Measurements from ENCODE around the gene METTL4.

The METTL4 gene

DNA sequence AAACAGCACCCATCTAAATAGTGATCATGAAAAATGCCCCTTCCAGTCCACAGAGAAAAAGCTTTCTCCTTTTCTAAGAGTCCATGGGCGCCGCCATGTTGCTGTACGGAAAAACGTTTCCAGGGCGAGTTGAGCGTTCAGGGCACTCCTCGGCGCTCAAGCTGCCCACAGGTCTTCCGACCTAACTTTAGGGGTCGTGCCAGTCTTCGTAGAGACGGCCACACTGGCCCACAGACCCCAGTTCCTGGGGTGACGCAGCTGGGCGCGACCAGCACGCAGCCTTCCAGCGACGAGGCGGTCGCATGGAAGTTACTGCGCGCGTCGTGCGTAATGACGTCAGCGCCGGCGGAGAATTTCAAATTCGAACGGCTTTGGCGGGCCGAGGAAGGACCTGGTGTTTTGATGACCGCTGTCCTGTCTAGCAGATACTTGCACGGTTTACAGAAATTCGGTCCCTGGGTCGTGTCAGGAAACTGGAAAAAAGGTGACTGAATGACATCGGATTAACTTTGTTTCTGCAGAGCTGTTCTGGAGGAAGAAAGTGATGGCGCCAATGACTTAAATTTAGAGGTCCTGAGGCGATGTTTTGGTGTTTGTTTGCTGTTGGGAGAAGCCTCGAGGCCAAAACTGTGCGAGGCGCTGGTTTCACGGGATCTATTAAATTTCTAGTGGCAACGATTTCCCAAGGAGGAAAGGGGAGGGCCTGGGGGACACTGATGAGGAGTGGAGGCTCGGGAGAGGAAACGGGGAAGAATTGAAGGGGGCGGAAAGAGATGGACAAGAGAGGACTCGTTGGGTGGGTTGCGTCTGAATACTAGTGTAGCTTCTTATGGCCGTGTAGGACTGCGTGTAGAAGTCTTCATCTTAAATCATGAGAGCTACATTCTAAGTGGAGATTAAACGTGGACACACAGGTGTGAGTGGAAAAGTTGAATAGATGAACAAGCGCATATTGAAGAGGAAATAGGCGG, at the start of gene METTL4, which contains the start of gene NDC80:
METTL4 (minus strand) TSS at position 306 of the 971 bp plus-strand sequence. CDS start 4,289 bp downstream, outside the sequence.
NDC80 (plus strand) TSS at position 358 of the 971 bp plus-strand sequence. CDS start 1,429 bp downstream, outside the sequence.
- DNase-seq, result peak; percentile 94

GRCh38 chr18:2618009-2618408, 46.7 kb upstream of the METTL4 start:
- DNase-seq, result no peak

DNA sequence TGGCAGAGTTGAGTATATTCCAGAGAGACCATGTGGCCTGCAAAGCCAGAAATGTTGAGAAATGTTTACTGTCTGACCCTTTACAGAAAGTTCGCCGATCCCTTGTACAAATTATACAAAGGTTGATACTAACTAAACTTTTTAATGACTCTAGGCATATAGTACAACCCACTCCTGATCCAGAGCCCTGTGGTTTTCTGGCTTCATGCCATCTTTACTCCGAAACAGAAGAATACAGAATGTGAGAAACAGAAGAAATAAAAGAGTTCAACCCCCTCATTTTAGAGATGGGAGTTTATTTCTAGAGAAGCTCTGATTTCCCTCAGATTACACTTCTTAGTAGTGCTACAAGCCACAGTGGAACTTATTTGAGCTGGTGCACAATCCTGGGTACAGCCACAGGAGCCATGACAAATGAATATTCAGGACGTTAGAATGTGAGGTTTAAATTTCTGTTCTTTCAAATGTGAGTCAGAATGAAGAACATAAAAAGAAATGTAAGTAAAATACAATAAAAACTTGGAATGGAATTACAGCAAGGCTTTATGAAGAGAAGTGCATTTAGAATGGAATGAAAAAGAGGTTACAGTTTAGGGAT, 46.2 kb upstream of the METTL4 start:
- no peak for DNase-seq

DNA sequence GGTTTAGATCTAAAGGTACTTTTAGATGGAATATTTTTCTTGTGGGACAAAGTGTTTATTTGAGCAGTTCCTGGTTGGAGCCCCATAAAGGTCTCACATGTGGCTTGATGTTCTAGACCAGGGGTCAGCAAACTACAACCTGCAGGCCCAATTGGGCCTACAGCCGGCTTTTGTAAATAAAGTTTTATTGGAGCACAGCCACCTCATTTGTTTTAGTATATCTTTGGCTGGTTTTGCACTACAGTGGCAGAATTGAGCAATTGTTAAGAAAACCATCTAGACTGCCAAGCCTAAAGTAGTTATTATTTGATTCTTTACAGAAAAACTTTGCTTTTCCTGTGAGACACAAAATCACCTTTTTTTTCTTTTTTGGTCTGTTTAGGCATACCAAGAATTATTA, 41.7 kb upstream of the METTL4 start:
- no peak for DNase-seq

- DNase-seq, result no peak
Observed at GRCh38 chr18:2610549-2610948, 39.2 kb upstream of the METTL4 start.

GRCh38 chr18:2609604-2610003, 38.3 kb upstream of the METTL4 start:
- no peak for DNase-seq

GRCh38 chr18:2606335-2606734, 35.0 kb upstream of the METTL4 start:
- DNase-seq, result no peak

DNA sequence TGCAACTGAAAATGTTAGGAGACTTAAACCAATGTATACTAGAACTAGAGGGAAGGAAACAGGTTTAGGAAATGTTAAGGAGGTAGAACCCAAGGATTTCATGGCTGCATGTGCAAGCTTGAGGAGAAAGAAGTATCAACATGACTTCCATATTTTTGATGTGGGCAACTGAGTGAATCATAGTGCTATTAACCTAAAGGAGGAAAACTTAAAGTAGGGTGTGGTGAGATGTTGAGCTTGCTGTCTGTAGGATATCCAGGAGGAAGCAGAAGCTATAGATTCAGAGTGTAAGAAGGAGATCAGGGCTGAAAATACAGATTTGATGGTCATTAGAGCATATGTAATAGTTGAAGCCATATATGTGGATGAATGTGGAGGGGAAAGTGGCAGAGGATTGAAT, 31.5 kb upstream of the METTL4 start:
- no peak for DNase-seq

GRCh38 chr18:2597639-2598038, 26.3 kb upstream of the METTL4 start:
- DNase-seq, result no peak

DNA sequence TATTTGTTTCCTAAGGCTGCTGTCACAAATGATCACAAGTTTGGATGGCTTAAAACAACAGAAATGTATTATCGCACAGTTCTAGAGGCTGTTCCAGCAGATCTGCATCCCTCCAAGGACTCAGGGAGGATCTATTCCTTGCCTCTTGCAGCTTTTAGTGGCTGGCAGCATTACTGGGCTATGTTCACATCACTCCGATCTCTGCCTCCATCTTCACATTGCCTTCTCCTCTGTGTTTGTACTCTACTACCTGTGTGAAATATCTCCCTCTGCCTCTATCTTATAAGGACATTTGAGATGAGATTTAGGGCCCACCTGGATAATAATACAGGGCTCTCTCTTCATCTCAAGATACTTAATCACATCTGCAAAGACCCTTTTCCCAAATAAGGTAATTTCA, 19.0 kb upstream of the METTL4 start:
- no peak for DNase-seq

DNA sequence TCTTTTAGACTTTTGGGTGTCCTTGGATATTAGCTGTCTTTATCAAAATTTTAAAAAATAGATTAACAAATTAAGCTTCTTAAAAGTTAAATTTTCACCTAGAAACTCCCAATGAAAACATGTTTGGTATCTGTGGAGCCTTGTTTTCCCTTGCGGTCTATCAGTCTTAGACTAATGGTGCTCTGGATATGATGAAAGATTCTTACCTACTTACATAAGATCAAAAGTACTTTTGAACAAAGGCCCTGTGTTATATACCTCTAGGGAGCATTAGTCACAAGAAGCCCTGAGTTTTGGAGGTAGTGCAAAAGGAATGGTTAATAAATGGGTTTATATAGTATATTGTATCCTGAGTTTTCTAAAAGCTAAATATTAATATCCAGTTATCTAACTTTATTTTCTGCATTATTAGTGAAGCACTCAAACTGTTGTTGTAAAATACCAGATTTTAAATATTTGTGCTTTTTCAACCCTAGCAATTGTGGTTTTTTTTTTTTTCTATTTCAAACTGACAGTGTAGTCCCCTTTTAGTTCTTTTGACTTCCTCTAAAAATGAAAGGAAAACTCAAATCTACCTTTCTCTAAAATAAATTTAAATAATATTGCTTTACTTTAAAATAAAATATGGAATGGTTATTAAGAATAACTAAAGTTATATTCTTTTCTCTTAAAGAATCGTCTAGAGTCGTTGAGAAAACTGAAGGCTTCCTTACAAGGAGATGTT, 18.2 kb upstream of the METTL4 start:
- no peak for DNase-seq

- DNase-seq, result no peak
Observed at GRCh38 chr18:2588666-2589344, 17.5 kb upstream of the METTL4 start.

DNA sequence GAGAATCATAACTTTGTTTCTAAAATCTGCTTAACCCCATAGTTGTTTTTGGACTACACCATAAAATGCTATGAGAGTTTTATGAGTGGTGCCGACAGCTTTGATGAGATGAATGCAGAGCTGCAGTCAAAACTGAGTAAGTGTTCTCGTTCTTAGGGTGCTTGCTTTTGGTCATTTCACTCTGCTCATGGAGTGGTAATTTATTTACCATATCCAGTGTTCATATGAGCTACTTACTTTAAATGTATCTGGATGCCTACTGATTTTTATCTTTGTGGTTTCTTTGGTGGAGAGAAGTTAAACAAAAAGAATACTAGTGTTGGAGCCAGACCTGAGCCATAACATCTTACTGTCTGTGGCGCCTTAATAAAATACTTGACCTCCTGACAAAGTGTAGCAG, 16.5 kb upstream of the METTL4 start:
- no peak for DNase-seq

- DNase-seq, result no peak
Observed at GRCh38 chr18:2573408-2573807, 2.1 kb upstream of the METTL4 start.

DNA sequence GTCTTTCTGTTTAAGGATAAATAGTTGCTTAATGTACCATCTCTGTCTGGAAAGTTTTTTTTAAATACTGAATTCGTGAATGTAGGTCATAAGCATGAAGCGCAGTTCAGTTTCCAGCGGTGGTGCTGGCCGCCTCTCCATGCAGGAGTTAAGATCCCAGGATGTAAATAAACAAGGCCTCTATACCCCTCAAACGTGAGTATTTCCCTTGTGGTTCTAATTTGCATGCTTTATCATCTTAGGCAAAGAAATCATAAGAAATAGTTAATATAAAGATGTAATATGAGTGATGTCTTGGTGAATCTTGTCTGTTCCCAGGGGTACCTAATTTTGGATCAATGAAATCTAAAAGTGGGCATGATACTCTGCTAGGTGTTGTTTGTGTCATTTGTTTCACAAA, 1.6 kb upstream of the METTL4 start:
- no peak for DNase-seq

GRCh38 chr18:2572171-2572569, 865 bp upstream of the METTL4 start:
- DNase-seq, result no peak

- peak; percentile 84 for DNase-seq
Observed at GRCh38 chr18:2570772-2571199, 519 bp downstream of the METTL4 start.

DNA sequence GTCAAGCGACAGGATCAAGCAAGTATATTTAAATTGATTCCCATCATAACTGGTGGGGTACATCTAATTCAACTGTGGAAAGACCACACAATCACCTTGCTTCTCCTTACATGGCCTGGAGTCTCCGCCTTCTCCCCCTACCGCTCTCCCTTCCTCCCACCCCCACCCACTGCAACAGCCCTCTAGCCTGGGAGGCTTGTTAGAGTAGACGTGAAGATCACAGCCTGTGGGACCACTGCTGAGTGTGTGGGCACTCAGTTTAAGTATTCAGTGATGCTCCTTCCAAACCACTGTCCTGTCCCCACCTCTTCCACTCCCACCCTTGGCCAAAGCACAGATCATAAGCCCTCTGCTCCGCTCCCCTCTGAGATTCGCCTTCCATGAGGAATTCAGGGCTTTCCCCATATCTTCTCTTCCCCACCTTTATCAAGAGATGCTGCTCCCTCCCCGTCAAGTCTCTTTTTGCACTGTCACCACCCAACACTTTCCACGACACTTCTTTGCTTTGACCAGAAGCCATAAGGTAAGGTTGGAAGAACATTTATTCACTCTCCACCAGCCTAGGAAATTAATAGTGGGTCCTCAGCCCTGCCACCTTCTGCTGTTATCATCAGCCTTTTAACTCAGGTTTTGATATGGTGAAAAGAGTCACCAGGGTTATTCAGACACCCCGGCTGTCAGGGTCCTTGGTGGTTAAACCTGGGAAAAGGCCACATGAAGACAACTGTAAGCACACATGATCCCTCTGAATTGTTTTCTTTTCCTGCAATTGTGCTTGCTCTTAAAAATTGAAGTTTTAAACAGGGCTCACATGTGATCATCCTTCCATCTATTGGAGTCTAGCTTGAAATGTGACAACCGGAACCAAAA, 1.7 kb downstream of the METTL4 start:
- no peak for DNase-seq

GRCh38 chr18:2568605-2569004, 2.7 kb downstream of the METTL4 start:
- DNase-seq, result no peak

- no peak for DNase-seq
Observed at GRCh38 chr18:2568129-2568528, 3.2 kb downstream of the METTL4 start.

DNA sequence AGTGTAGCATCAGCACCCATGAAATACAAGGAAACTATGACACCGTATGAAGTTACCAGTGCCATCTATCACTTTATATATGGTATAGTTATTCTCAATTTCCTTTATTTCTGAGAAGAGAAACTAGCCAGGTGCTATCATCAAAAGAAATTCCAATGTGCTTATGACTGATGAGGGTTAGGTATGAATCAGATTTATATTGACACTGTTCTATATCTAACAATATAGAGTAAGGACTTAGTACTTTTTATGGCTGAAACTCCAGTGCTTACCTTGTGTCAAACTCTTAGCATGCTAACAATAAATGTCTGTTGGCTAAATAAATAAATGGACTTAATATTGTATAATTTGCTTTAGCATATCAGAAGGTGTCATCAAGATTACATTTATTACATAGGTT, 6.9 kb downstream of the METTL4 start:
- DNase-seq, result no peak

DNA sequence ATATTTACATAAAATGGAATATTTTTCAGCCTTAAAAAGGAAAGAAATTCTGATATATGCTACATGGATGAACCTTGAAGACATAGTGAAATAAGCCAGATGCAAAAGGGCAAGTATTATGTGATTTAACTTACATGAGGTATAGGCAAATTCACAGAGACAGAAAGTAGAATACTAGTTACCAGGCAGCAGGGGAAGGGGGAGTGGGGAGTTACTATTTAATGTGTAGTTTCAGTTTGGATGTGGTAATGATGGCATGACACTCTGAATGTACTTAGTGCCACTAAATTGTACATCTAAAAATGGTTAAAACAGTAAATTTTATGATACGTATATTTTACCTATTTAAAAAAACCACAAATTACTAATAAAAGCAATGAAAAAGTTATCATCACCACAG, 12.1 kb downstream of the METTL4 start:
- no peak for DNase-seq

All from activated effector memory CD4-positive, alpha-beta T cell treated with anti-CD3 and anti-CD28 coated beads, Interleukin-2, amount 50 U/mL, for 16 hours (primary cell).